ENCODE measurements around the gene CITED2. TPM values are rescaled to one million over a fixed set of nuclear protein-coding genes. Genes with fewer than 3 reads are reported as not detected.

Gene CITED2
- total RNA-seq, 6 donors from 2014 or later: 103 to 364 (median 228) TPM

GRCh38 chr6:139402876-139403386 lies 28.5 kb upstream of the CITED2 start:
- peak; percentile 72 to 77 for ATAC-seq (ENCODE audit: low FRiP score in 2 of 2)
- peak in 1 of 2 donors; percentile 57 for DNase-seq
- Histone ChIP-seq H3K27ac (no peak overlapping the region), H3K4me3 (no peak overlapping the region), H3K4me1 (no peaks in the 10 kb centered on the region), H3K9me3 (no peaks in the 10 kb centered on the region), H3K36me3 (no peaks in the 10 kb centered on the region), H3K27me3 (no peaks in the 10 kb centered on the region)
- WGBS, 2 donors: 62 to 65% methylated on average over 7 of the region's 7 CpGs
- TF ChIP-seq EP300 (IDR thresholded peaks at IDR 0.05) (peak in 1 of 4 donors; percentile 81), POLR2AphosphoS5 (IDR thresholded peaks at IDR 0.05) (peak; percentile 70 to 73), POLR2A (IDR thresholded peaks at IDR 0.05) (no peak)

DNA sequence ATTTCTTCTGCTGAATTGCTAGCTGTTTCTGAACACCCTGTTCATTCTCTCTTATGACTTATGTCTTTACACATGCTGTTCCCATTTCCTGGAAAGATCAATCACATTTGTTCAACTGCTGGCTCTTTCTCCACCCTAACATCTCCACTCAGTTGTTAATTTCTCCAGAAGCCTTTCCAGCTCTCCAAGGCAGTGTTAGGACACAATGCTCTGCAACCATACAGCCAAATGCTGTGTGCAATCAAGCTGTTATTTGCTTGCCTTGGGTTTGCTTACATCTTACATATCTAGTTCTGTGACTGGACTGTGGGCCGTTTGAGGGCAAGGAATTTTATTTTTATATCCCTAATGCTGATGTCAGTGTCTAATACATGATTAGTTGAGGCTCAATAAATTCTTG lies 24.2 kb upstream of the CITED2 start:
- no peak for DNase-seq
- no peak for ATAC-seq (ENCODE audit: low FRiP score in 2 of 2)

DNA sequence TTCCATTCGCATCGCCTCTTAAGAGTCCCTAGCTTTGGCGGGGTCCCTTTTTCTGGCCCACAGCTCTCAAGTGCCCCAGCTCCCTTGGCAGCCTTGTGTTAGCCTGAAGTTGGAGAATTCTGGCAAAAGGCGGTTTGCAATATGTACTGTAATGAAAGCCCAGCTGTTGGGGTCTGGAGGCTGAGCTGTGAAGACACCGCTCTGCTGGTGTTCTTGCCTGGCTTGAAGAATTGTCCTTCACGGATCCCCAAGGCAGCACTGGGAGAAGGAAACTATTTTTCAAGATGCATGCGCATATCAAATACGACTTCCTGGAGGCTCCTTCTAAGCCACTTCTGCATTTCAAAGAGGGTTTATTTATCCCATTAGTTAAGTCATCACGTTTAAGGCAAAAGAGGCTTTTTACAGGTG lies 21.4 kb upstream of the CITED2 start:
- H3K36me3 ChIP-seq: no peaks in the 10 kb centered on the region
- H3K4me1 ChIP-seq: no peaks in the 10 kb centered on the region
- no peaks in the 10 kb centered on the region for H3K27me3 ChIP-seq
- H3K9me3 ChIP-seq: no peaks in the 10 kb centered on the region
- H3K27ac ChIP-seq: no peak overlapping the region
- DNase-seq (no peak), ATAC-seq (ENCODE audit: low FRiP score in 2 of 2) (no peak)
- no peak for TF ChIP-seq POLR2A (IDR thresholded peaks at IDR 0.05)
- no peak for TF ChIP-seq EP300 (IDR thresholded peaks at IDR 0.05)
- no peak for TF ChIP-seq POLR2AphosphoS5 (IDR thresholded peaks at IDR 0.05)
- TF ChIP-seq CTCF (IDR thresholded peaks at IDR 0.05): no peak
- H3K4me3 ChIP-seq: no peak overlapping the region
- WGBS, 2 donors: 49 to 54% methylated on average over 9 of the region's 9 CpGs

More for the DNA sequence above, 24.2 kb upstream of the CITED2 start:
- Histone ChIP-seq H3K4me1 (no peaks in the 10 kb centered on the region), H3K4me3 (no peak overlapping the region), H3K9me3 (no peaks in the 10 kb centered on the region), H3K27me3 (no peaks in the 10 kb centered on the region), H3K27ac (no peak overlapping the region), H3K36me3 (no peaks in the 10 kb centered on the region)
- TF ChIP-seq POLR2A (IDR thresholded peaks at IDR 0.05): no peak
- WGBS, 2 donors: 63 to 79% methylated on average over 1 of the region's 1 CpG

GRCh38 chr6:139395371-139395770 lies 20.9 kb upstream of the CITED2 start:
- Histone ChIP-seq H3K4me3 (no peak overlapping the region), H3K36me3 (no peaks in the 10 kb centered on the region), H3K9me3 (no peaks in the 10 kb centered on the region), H3K4me1 (no peaks in the 10 kb centered on the region), H3K27ac (no peak overlapping the region), H3K27me3 (no peaks in the 10 kb centered on the region)
- DNase-seq (no peak), ATAC-seq (ENCODE audit: low FRiP score in 2 of 2) (no peak)
- TF ChIP-seq CTCF (IDR thresholded peaks at IDR 0.05): no peak
- no peak for TF ChIP-seq POLR2A (IDR thresholded peaks at IDR 0.05)
- TF ChIP-seq POLR2AphosphoS5 (IDR thresholded peaks at IDR 0.05): no peak
- no peak for TF ChIP-seq EP300 (IDR thresholded peaks at IDR 0.05)
- 65 to 79% methylated on average over 1 of the region's 1 CpG for WGBS, 2 donors

DNA sequence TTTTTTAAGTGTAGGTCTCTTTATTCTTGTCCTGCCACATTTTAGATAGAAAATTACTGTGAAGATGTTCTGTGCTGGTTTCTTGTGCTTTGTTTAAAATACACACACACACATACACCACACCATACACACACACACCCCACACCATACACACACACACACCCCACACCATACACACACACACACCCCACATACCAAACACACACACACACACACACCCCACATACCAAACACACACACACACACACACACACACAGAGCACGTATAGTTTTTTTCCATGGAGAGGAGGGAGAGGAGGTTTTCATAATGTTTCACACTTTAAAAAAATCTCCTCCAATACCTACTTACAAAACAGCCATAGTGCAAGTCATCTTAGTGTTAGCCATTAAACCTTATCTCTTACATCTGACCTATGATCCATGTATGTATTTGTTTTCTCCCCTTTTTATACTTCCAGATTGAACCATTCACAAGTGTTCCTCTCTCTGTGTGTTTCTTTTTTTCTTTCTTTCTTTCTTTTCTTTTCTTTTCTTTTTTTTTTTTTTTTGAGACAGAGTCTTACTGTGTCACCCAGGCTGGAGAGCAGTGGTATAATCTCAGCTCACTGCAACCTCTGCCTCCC lies 19.7 kb upstream of the CITED2 start:
- ATAC-seq (ENCODE audit: low FRiP score in 2 of 2) (no peak), DNase-seq (no peak)
- H3K27me3 ChIP-seq: no peaks in the 10 kb centered on the region
- WGBS, 2 donors: 62 to 64% methylated on average over 1 of the region's 1 CpG
- H3K9me3 ChIP-seq: no peaks in the 10 kb centered on the region
- no peaks in the 10 kb centered on the region for H3K4me1 ChIP-seq
- no peak for TF ChIP-seq POLR2A (IDR thresholded peaks at IDR 0.05)
- no peak for TF ChIP-seq CTCF (IDR thresholded peaks at IDR 0.05)
- no peak for TF ChIP-seq EP300 (IDR thresholded peaks at IDR 0.05)
- TF ChIP-seq POLR2AphosphoS5 (IDR thresholded peaks at IDR 0.05): no peak
- H3K36me3 ChIP-seq: no peaks in the 10 kb centered on the region
- H3K27ac ChIP-seq: no peak overlapping the region
- no peak overlapping the region for H3K4me3 ChIP-seq

DNA sequence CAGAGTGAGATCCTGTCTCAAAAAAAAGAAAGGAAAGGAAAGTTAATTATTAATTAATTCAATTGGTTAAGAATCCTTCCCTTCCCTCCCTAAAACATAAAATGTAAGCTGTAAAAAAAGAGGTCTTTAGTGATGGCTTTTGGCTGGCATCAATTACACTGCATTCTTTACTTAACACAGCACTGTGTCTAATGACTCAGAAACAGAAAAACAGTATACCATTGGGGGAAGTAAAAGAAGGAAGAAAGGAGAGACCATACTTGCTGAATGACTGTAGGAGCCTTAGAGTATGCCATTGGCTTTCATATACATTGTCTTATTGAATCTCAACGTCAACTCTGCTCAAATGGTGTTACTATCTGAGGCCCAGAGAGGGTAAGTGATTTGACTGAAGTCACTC lies 18.3 kb upstream of the CITED2 start:
- ATAC-seq (ENCODE audit: low FRiP score in 2 of 2) (peak in 1 of 2 donors; percentile 47), DNase-seq (no peak)
- Histone ChIP-seq H3K9me3 (no peaks in the 10 kb centered on the region), H3K27ac (no peak overlapping the region), H3K4me3 (no peak overlapping the region), H3K27me3 (no peaks in the 10 kb centered on the region), H3K4me1 (no peaks in the 10 kb centered on the region), H3K36me3 (no peaks in the 10 kb centered on the region)
- TF ChIP-seq EP300 (IDR thresholded peaks at IDR 0.05) (no peak), CTCF (IDR thresholded peaks at IDR 0.05) (no peak), POLR2AphosphoS5 (IDR thresholded peaks at IDR 0.05) (no peak), POLR2A (IDR thresholded peaks at IDR 0.05) (no peak)
- 88 to 91% methylated on average over 1 of the region's 1 CpG for WGBS, 2 donors
